A549 (cell line): Measurements from ENCODE around the gene SIRPA.

Experiments used
- CEBPB ChIP-seq, 2 experiments: fragments of >200 bp in 1 of 2; sonication (Bioruptor Twin) in 1 of 2; formaldehyde crosslinking in 1 of 2; IDR thresholded peaks; 2 replicates each; pipeline ENCODE4 v1.6.1; 2012 to 2016
- EP300 ChIP-seq, 2 experiments: fragments of >200 bp; sonication (Bioruptor Twin); formaldehyde crosslinking; IDR thresholded peaks; 2 replicates in 1 of 2; 3 replicates in 1 of 2; pipeline ENCODE4 v1.6.1; 2016 to 2017
- HDAC2 ChIP-seq: fragments of 200-600 bp; sonication (generic); IDR thresholded peaks from 2 replicates; pipeline ENCODE4 v1.6.1; 2016
- MYC ChIP-seq: IDR thresholded peaks from 2 replicates; pipeline ENCODE4 v1.6.1; 2012; ENCODE audit warnings: mild to moderate bottlenecking, inconsistent platforms, low read length, improper control_type of control experiment, borderline replicate concordance
- POLR2A ChIP-seq: IDR thresholded peaks from 2 replicates; pipeline ENCODE4 v1.6.1; 2012; ENCODE audit warnings: mild to moderate bottlenecking, low read length
- RCOR1 ChIP-seq: fragments of 150-350 bp; IDR thresholded peaks from 2 replicates; pipeline ENCODE4 v1.6.1; 2014; ENCODE audit warnings: antibody characterized with exemption, low read length, low read depth
- TP53 ChIP-seq: fragments of 250-450 bp; sonication (Bioruptor Pico); IDR thresholded peaks from 2 replicates; pipeline ENCODE4 v1.5.0; 2021; ENCODE audit warnings: mild to moderate bottlenecking, moderate library complexity
- TF ChIP-seq, protein P1 (sequence below): fragments of >200 bp; sonication (Bioruptor Twin); formaldehyde crosslinking; IDR thresholded peaks from 3 replicates; pipeline ENCODE4 v1.5.1; 2016

DNA sequence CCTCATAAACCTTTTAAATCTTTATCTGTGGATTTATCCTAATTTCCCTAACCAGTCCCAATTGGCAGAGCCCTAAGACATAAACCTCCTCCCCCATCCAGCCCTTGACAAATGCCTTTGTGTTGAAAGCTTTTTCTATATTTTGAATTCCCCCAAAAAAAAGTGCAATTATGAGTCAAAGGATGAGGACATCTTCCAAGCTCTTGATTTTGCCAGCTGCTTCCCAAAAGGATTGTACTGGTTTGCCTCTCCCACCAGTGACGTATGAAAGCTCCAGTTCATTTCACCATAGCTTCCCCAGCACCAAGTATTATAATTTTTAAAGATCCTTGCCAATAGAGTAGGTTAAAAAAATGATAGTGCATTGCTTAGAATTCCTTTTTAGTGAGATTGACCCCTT is 38.9 kb downstream of the SIRPA start:
- no peak for TF ChIP-seq CEBPB (IDR thresholded peaks at IDR 0.05)
- TF ChIP-seq, protein P1, sequence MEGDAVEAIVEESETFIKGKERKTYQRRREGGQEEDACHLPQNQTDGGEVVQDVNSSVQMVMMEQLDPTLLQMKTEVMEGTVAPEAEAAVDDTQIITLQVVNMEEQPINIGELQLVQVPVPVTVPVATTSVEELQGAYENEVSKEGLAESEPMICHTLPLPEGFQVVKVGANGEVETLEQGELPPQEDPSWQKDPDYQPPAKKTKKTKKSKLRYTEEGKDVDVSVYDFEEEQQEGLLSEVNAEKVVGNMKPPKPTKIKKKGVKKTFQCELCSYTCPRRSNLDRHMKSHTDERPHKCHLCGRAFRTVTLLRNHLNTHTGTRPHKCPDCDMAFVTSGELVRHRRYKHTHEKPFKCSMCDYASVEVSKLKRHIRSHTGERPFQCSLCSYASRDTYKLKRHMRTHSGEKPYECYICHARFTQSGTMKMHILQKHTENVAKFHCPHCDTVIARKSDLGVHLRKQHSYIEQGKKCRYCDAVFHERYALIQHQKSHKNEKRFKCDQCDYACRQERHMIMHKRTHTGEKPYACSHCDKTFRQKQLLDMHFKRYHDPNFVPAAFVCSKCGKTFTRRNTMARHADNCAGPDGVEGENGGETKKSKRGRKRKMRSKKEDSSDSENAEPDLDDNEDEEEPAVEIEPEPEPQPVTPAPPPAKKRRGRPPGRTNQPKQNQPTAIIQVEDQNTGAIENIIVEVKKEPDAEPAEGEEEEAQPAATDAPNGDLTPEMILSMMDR: no peak
- TF ChIP-seq TP53 (CRISPR knock-in tag): no peak
- no peak for TF ChIP-seq EP300 (IDR thresholded peaks at IDR 0.05)
- no peak for TF ChIP-seq HDAC2
- TF ChIP-seq POLR2A: no peak
- TF ChIP-seq MYC: no peak
- no peak for TF ChIP-seq RCOR1
